Tibial artery (tissue), 4 donors: ENCODE data around the gene ACTG2.

Experiments
- DNase-seq, 2 donors: peaks; one replicate each; pipeline ENCODE4 v3.0.0-alpha.2; 2019
- H3K27ac ChIP-seq, 2 donors: fragments of 200-600 bp; sonication (generic) in 1 of 2; 1 replicate in 1 of 2; 2 replicates in 1 of 2; pipeline ENCODE4 v1.5.1; 2018 to 2019; ENCODE audit warnings: mild to moderate bottlenecking in 1 of 2
- H3K27me3 ChIP-seq, 2 donors: fragments of 200-600 bp; sonication (generic) in 1 of 2; one replicate each; pipeline versions ENCODE4 v1.5.1 to v1.6.0; 2016 to 2019
- H3K36me3 ChIP-seq, 3 donors: fragments of 200-600 bp; sonication (generic) in 2 of 3; one replicate each; pipeline ENCODE4 v1.5.1; 2016 to 2019; ENCODE audit warnings: mild to moderate bottlenecking in 2 of 3
- H3K4me1 ChIP-seq, 4 donors: fragments of 200-600 bp; sonication (generic) in 2 of 4; 1 replicate in 3 of 4; 2 replicates in 1 of 4; pipeline ENCODE4 v1.5.1; 2016 to 2019
- H3K4me3 ChIP-seq, 2 donors: fragments of 200-600 bp; sonication (generic) in 1 of 2; 1 replicate in 1 of 2; 2 replicates in 1 of 2; pipeline ENCODE4 v1.5.1; 2018 to 2019; ENCODE audit warnings: mild to moderate bottlenecking in 2 of 2
- H3K9me3 ChIP-seq, 3 donors: fragments of 200-600 bp; sonication (generic) in 1 of 3; one replicate each; pipeline ENCODE4 v1.5.1; 2016 to 2019
- intact Hi-C: fragments of 100-400 bp; cut with DNase I; formaldehyde crosslinking; loops from one replicate; pipeline ENCODE4 v1.15.0; 2023; ENCODE audit warnings: low total_unique reads
- TF ChIP-seq, protein P1 (sequence below), 2 experiments: fragments of 200-600 bp in 1 of 2; fragments of 450-650 bp in 1 of 2; IDR thresholded peaks; one replicate each; pipeline ENCODE4 v1.5.1; 2017 to 2019; ENCODE audit warnings: antibody characterized with exemption in 2 of 2, mild to moderate bottlenecking in 1 of 2, moderate library complexity in 1 of 2

The ACTG2 gene

DNA sequence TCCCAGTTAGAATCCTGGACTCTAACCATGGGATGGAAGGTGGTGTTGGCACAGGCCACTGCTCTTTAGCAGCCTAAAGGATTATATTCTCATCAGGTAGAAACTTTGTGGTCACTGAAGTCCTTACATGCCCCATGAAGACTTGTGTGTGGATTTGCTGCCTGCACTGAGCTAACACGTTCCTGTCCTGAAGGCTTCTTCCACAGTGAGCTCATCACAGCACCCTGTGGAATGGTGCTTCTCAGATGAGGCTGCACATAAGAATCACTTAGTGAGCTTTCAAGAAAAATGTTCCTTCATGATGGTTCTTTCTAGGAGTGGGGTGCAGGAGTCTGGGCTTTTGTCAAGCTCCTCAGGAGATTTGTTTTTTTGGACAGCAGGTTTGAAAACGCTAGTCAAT lies 37.3 kb upstream of the ACTG2 start:
- Histone ChIP-seq H3K27me3 (no peaks in the 10 kb centered on the region), H3K4me3 (no peak overlapping the region), H3K4me1 (no peaks in the 10 kb centered on the region), H3K36me3 (peaks cover 84 to 96% (median 88%) of the 10 kb centered on the region in 3 donors), H3K27ac (no peak overlapping the region), H3K9me3 (no peaks in the 10 kb centered on the region)
- intact Hi-C loops = no loop called here
- TF ChIP-seq, protein P1, sequence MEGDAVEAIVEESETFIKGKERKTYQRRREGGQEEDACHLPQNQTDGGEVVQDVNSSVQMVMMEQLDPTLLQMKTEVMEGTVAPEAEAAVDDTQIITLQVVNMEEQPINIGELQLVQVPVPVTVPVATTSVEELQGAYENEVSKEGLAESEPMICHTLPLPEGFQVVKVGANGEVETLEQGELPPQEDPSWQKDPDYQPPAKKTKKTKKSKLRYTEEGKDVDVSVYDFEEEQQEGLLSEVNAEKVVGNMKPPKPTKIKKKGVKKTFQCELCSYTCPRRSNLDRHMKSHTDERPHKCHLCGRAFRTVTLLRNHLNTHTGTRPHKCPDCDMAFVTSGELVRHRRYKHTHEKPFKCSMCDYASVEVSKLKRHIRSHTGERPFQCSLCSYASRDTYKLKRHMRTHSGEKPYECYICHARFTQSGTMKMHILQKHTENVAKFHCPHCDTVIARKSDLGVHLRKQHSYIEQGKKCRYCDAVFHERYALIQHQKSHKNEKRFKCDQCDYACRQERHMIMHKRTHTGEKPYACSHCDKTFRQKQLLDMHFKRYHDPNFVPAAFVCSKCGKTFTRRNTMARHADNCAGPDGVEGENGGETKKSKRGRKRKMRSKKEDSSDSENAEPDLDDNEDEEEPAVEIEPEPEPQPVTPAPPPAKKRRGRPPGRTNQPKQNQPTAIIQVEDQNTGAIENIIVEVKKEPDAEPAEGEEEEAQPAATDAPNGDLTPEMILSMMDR (IDR thresholded peaks at IDR 0.05) = no peak
- no peak for DNase-seq

DNA sequence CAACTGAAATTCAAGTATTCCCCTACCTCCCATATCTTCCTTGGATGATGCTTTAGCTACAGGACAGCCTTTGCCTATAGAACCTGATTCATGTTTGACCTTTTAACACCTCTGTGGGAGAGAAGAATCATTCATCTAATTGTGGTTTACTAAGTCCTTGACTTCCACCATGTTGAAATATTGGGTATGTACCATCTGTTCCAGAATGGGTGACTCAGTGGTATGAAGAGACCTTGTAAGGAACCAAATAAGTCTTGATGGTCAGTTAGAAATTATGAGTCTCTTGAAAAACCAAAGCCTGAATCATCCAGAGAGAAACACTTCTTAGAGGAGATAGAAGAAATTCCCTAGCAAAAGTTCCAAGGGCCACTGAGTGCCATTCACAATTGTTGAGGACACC lies 36.6 kb upstream of the ACTG2 start:
- no peaks in the 10 kb centered on the region for H3K27me3 ChIP-seq
- no peak overlapping the region for H3K4me3 ChIP-seq
- H3K9me3 ChIP-seq = no peaks in the 10 kb centered on the region
- H3K27ac ChIP-seq = no peak overlapping the region
- H3K36me3 ChIP-seq = peaks cover 84 to 96% (median 88%) of the 10 kb centered on the region in 3 donors
- no peaks in the 10 kb centered on the region for H3K4me1 ChIP-seq
- intact Hi-C loops = no loop called here
- TF ChIP-seq, protein P1 (IDR thresholded peaks at IDR 0.05) = no peak
- DNase-seq = no peak

DNA sequence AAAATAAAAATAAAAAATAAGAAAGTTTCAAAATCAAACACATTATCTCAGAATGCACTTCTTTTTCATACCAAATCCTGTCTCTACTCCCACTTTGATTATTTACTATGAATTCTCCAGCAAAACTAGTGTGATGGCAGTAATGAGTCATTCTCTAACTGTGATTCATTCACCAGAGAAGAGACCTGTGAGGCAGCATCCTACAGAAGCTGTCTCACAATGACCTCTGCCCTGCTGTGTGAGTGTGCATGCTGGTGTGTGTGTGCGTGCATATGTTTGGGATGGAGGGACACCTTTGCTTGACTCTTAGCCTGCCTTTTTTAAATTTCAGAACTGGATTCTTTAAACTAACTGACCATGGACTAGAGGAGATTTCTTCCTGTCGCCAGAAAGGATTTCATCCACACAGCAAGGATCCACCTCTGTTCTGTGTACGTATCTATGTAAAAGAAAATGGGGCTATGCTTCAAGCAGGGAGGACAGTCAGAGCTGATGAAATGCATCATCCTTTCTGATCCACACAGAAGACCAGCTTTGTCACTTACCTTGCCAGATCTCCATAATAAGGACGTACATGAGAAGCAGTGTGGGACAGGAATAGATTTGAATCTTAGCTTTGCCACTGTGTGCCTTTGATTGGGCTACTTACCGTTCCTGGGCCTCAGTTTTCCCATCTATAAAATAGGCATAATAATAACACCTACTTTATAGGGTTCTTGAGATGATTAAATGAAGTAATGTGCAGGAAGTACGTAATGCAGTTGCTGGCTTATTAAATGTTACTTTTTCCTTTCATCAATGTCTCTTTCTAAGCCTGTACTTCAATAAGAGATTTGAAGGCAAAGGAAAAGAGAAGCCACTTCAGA lies 32.9 kb upstream of the ACTG2 start:
- intact Hi-C loops = no loop called here
- Histone ChIP-seq H3K4me1 (no peaks in the 10 kb centered on the region), H3K27me3 (no peaks in the 10 kb centered on the region), H3K9me3 (no peaks in the 10 kb centered on the region), H3K27ac (no peak overlapping the region), H3K4me3 (no peak overlapping the region), H3K36me3 (peaks cover 77 to 94% (median 82%) of the 10 kb centered on the region in 3 donors)
- TF ChIP-seq, protein P1 (IDR thresholded peaks at IDR 0.05) = no peak
- DNase-seq = no peak

DNA sequence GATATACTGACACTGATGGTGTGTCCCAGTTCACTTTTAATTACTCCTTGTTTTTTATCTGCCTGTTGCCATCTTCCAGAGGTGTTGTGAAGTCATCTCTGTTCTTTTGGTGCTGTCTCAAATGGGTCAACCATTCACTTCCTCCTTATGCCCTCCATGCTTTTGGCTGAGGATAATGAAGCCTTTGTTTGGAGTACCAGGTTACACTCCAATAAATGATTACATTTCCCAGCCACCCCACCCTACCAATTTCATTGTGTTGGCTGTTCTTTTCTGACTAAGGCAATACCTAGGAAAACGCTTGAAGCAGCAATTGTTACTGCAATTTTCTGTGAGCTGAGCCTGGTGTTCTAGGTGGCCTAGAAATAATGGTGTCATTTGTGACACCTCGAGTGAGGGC lies 29.8 kb upstream of the ACTG2 start:
- Histone ChIP-seq H3K4me3 (no peak overlapping the region), H3K36me3 (peaks cover 57 to 85% (median 80%) of the 10 kb centered on the region in 3 donors), H3K9me3 (no peaks in the 10 kb centered on the region), H3K27me3 (no peaks in the 10 kb centered on the region), H3K4me1 (no peaks in the 10 kb centered on the region), H3K27ac (no peak overlapping the region)
- intact Hi-C loops = no loop called here
- no peak for DNase-seq
- TF ChIP-seq, protein P1 (IDR thresholded peaks at IDR 0.05) = no peak

DNA sequence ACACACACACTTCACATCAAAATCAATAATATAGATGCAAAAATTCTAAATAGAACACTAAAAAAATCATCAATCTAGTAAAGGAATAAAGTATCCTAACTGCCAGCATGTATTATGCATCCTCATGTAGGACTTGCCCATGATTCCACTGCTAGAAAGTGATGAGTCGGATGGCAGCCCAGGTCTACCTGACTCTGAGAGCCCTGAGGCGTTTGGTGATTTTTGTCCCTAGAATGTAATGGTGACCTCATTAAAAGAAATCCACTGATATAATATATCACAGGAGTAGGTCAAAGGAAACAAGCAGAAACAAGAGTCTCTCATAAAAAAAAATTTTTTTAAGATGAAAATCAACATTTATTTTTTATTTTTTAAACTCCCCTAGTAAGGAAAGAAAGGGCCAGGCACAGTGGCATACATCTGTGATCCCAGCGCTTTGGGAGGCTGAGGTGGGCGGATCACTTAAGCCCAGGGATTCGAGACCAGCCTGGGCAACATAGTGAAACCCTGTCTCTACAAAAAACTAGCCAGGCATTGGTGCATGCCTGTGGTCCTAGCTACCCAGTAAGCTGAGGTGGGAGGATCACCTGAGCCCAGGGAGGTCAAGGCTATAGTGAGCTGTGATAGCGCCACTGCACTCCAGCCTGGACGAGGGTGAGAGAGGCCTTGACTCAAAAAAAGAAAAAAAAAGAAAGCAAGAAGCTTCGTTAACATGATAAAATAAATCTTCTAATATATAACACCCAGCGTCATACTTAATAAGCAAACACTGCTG lies 24.4 kb upstream of the ACTG2 start:
- H3K4me1 ChIP-seq = peaks cover 0 to 11% (median 3%) of the 10 kb centered on the region in 4 donors
- peak overlapping the region in 1 of 2 donors; percentile 74 for H3K27ac ChIP-seq
- no peak for DNase-seq
- no peak overlapping the region for H3K4me3 ChIP-seq
- H3K36me3 ChIP-seq = peaks cover 18 to 37% (median 34%) of the 10 kb centered on the region in 3 donors
- intact Hi-C loops = no loop called here
- TF ChIP-seq, protein P1 (IDR thresholded peaks at IDR 0.05) = no peak
- no peaks in the 10 kb centered on the region for H3K27me3 ChIP-seq
- H3K9me3 ChIP-seq = no peaks in the 10 kb centered on the region
